ENCODE data around the gene KIRREL3.

KIRREL3 gene

DNA sequence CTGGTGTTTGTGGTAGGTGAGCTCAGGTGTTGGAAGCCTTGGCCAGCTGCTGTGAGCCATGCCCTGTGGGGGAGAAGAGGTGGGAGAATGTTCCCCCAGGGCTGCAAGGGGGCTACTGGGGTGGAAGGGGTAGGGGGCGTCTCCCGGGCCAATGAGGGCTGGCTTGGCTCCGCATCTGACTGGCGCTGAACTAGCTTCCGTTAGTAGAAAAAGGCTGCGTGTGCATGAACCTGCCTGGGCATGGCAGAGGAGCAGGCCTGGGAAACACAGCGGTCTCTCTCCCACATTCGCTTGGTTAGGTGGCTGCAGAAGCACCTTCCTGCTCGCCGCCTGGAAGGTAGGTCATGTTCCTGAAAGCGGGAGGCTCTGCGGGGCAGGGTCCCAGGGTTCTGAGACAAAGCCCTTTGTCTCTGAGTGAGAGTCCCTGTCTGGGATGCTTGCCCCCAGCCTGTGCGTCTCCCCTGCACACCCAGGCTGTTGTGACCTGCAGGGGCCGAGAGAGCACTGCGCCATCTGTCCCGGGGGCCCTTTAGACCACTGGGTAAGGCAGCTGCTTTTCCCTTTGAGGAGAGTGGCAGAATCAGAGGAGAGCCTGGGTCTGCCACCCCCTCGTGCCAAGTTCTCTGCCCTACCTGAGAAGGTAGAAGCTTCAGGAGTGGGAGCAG lies 466.3 kb downstream of the KIRREL3 start:
- Histone ChIP-seq H3K36me3 (replicated peaks; ENCODE audit: low read depth, low read length) (no peaks in the 10 kb centered on the region), H3K4me2 (ENCODE audit: low read length) (no peak overlapping the region), H2AFZ (ENCODE audit: low read depth, low read length) (no peak overlapping the region), H3K79me2 (ENCODE audit: low read length) (no peaks in the 10 kb centered on the region), H3K4me3 (ENCODE audit: low read length) (no peak overlapping the region), H4K20me1 (ENCODE audit: insufficient read depth, low read length) (no peaks in the 10 kb centered on the region), H3K9ac (ENCODE audit: low read length) (no peak overlapping the region), H3K27me3 (ENCODE audit: low read depth, low read length) (peaks cover 13% of the 10 kb centered on the region), H3K4me1 (ENCODE audit: low read length) (no peaks in the 10 kb centered on the region), H3K27ac (ENCODE audit: low read length) (no peak overlapping the region), H3K9me3 (ENCODE audit: insufficient read depth, low read length) (no peaks in the 10 kb centered on the region)
- TF ChIP-seq, protein P1, sequence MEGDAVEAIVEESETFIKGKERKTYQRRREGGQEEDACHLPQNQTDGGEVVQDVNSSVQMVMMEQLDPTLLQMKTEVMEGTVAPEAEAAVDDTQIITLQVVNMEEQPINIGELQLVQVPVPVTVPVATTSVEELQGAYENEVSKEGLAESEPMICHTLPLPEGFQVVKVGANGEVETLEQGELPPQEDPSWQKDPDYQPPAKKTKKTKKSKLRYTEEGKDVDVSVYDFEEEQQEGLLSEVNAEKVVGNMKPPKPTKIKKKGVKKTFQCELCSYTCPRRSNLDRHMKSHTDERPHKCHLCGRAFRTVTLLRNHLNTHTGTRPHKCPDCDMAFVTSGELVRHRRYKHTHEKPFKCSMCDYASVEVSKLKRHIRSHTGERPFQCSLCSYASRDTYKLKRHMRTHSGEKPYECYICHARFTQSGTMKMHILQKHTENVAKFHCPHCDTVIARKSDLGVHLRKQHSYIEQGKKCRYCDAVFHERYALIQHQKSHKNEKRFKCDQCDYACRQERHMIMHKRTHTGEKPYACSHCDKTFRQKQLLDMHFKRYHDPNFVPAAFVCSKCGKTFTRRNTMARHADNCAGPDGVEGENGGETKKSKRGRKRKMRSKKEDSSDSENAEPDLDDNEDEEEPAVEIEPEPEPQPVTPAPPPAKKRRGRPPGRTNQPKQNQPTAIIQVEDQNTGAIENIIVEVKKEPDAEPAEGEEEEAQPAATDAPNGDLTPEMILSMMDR (IDR thresholded peaks at IDR 0.05; ENCODE audit: low read depth, low read length), result no peak
- TF ChIP-seq EZH2phosphoT487 (IDR thresholded peaks at IDR 0.05; ENCODE audit: low read depth), result no peak

DNA sequence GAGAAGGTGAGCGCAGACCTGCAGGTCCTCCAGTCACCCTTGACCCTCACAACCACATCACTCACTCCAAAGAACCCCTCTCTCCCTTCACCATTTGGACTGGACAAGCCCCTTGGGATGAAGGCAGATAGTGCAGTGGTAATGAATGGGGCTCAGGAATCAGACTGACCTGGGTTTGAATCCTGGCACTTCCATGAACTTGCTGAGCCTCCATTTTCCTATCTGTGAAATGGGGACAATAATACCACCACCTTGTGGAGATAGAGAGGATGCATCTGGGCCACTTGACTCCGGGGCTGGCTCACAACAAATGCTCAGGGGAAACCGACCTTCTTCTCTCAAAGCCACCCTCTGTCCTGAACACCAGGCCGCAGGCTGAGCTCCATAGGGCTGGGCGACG lies 467.0 kb downstream of the KIRREL3 start:
- TF ChIP-seq, protein P1 (IDR thresholded peaks at IDR 0.05; ENCODE audit: low read depth, low read length), result 0 out of 2 replicates have a peak, but pooled peaks have one; percentile 7
- no peak for TF ChIP-seq EZH2phosphoT487 (IDR thresholded peaks at IDR 0.05; ENCODE audit: low read depth)
- H3K4me3 ChIP-seq (ENCODE audit: low read length), result no peak overlapping the region
- H3K4me2 ChIP-seq (ENCODE audit: low read length), result no peak overlapping the region
- no peaks in the 10 kb centered on the region for H3K4me1 ChIP-seq (ENCODE audit: low read length)
- no peak overlapping the region for H2AFZ ChIP-seq (ENCODE audit: low read depth, low read length)
- H3K36me3 ChIP-seq (replicated peaks; ENCODE audit: low read depth, low read length), result no peaks in the 10 kb centered on the region
- peaks cover 8% of the 10 kb centered on the region for H3K27me3 ChIP-seq (ENCODE audit: low read depth, low read length)
- no peaks in the 10 kb centered on the region for H3K9me3 ChIP-seq (ENCODE audit: insufficient read depth, low read length)
- no peaks in the 10 kb centered on the region for H4K20me1 ChIP-seq (ENCODE audit: insufficient read depth, low read length)
- no peaks in the 10 kb centered on the region for H3K79me2 ChIP-seq (ENCODE audit: low read length)
- no peak overlapping the region for H3K9ac ChIP-seq (ENCODE audit: low read length)
- no peak overlapping the region for H3K27ac ChIP-seq (ENCODE audit: low read length)

DNA sequence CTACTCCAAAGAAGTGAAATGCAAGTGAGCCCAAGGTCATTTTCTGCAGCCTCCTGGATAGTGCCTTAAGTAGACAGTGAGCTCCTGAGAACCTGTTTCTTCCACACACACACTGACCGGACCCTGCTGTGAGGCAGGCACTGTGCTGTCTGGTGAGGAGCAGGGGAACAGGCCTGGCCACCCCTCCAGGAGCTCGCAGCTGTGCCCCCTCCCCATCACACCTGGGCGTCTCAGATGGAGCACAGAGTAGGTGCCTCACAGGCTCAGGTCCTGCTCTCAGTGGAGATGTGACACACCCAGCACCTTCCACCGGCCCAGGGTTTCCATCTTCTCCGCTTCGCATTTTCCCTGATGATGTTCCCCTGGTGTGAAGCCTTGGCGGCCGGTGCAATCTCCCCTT lies 470.2 kb downstream of the KIRREL3 start:
- H3K4me1 ChIP-seq (ENCODE audit: low read length), result no peaks in the 10 kb centered on the region
- H3K4me2 ChIP-seq (ENCODE audit: low read length), result no peak overlapping the region
- H3K27me3 ChIP-seq (ENCODE audit: low read depth, low read length), result peaks cover 4% of the 10 kb centered on the region; the same call in 1 of the 2 replicates
- no peaks in the 10 kb centered on the region for H3K79me2 ChIP-seq (ENCODE audit: low read length)
- H3K27ac ChIP-seq (ENCODE audit: low read length), result no peak overlapping the region
- TF ChIP-seq, protein P1 (IDR thresholded peaks at IDR 0.05; ENCODE audit: low read depth, low read length), result no peak
- TF ChIP-seq EZH2phosphoT487 (IDR thresholded peaks at IDR 0.05; ENCODE audit: low read depth), result no peak
- H2AFZ ChIP-seq (ENCODE audit: low read depth, low read length), result no peak overlapping the region
- no peak overlapping the region for H3K4me3 ChIP-seq (ENCODE audit: low read length)
- no peaks in the 10 kb centered on the region for H3K9me3 ChIP-seq (ENCODE audit: insufficient read depth, low read length)
- no peak overlapping the region for H3K9ac ChIP-seq (ENCODE audit: low read length)
- H4K20me1 ChIP-seq (ENCODE audit: insufficient read depth, low read length), result no peaks in the 10 kb centered on the region
- no peaks in the 10 kb centered on the region for H3K36me3 ChIP-seq (replicated peaks; ENCODE audit: low read depth, low read length)

- TF ChIP-seq, protein P1 (IDR thresholded peaks at IDR 0.05; ENCODE audit: low read depth, low read length), result no peak
- TF ChIP-seq EZH2phosphoT487 (IDR thresholded peaks at IDR 0.05; ENCODE audit: low read depth), result no peak
- Histone ChIP-seq H3K36me3 (replicated peaks; ENCODE audit: low read depth, low read length) (no peaks in the 10 kb centered on the region), H3K27ac (ENCODE audit: low read length) (no peak overlapping the region), H4K20me1 (ENCODE audit: insufficient read depth, low read length) (no peaks in the 10 kb centered on the region), H3K27me3 (ENCODE audit: low read depth, low read length) (peaks cover 15% of the 10 kb centered on the region), H3K79me2 (ENCODE audit: low read length) (no peaks in the 10 kb centered on the region), H3K9me3 (ENCODE audit: insufficient read depth, low read length) (no peaks in the 10 kb centered on the region), H3K9ac (ENCODE audit: low read length) (no peak overlapping the region), H3K4me1 (ENCODE audit: low read length) (no peaks in the 10 kb centered on the region), H3K4me2 (ENCODE audit: low read length) (no peak overlapping the region), H2AFZ (ENCODE audit: low read depth, low read length) (no peak overlapping the region), H3K4me3 (ENCODE audit: low read length) (no peak overlapping the region)
Observed at GRCh38 chr11:126529037-126529436, 471.5 kb downstream of the KIRREL3 start.
